ENCODE measurements around the gene TMBIM6.

The TMBIM6 gene

DNA sequence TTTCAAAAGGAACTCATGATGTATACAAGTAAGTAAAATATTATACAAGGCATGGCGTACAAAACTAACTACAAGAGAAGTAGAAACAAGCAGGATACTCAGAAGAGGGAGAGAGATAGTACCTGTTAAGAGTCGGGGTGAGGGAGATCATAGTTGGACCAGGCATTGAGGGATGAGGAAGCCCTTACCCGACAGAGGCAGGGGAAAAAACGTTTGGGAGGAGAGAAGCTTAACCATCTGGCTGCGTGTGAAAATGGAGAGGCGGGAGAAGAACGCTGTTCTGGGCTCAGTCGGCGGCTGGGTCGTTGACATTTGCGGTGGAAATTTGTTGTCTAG, 33.6 kb upstream of the TMBIM6 start:
- no peak for TF ChIP-seq GATA3 (IDR thresholded peaks at IDR 0.05; ENCODE audit: low read depth, low read length)
- TF ChIP-seq GATA2 (IDR thresholded peaks at IDR 0.05; ENCODE audit: low read depth, low read length) = no peak

DNA sequence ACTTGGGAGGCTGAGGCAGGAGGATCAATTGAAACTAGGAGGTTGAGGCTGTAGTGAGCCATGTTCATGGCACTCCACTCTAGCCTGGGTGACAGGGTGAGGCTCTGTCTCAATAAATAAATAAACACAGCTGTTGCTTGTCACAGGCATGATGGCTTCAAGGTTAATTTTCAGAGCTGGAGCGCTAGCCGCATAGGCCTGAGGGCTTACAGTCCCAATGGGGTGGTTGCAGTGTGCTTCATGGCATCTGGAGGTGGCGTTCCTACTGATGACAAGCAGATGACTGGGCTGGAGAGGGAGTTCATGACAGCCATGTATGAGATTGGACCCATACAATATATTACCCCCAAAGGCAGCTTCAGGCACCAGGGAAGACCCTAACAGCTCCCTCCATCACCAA, 32.5 kb upstream of the TMBIM6 start:
- TF ChIP-seq GATA3 (IDR thresholded peaks at IDR 0.05; ENCODE audit: low read depth, low read length) = no peak
- TF ChIP-seq GATA2 (IDR thresholded peaks at IDR 0.05; ENCODE audit: low read depth, low read length) = no peak

GRCh38 chr12:49716553-49716952, 24.8 kb upstream of the TMBIM6 start:
- TF ChIP-seq GATA2 (IDR thresholded peaks at IDR 0.05; ENCODE audit: low read depth, low read length) = no peak
- no peak for TF ChIP-seq GATA3 (IDR thresholded peaks at IDR 0.05; ENCODE audit: low read depth, low read length)

DNA sequence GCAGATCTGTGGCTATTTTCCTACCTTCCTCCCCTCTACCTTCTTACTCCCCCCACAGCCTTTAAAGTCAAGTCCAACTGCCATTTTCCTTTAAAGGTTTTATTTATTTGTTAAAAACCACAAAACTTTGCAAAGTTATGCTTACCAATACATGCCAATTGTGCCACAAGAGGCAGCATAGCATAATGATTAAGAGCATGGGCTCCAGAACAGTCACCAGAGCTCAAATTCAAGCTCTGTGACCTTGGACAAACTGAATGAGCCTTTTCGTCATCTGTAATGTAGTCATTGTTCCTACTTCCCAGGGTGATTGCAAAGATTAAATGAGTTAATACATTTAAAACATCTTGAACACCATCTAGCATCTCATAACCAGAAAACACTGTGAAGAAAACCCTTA, 21.1 kb upstream of the TMBIM6 start:
- TF ChIP-seq GATA2 (IDR thresholded peaks at IDR 0.05; ENCODE audit: low read depth, low read length) (no peak), GATA3 (IDR thresholded peaks at IDR 0.05; ENCODE audit: low read depth, low read length) (no peak)

DNA sequence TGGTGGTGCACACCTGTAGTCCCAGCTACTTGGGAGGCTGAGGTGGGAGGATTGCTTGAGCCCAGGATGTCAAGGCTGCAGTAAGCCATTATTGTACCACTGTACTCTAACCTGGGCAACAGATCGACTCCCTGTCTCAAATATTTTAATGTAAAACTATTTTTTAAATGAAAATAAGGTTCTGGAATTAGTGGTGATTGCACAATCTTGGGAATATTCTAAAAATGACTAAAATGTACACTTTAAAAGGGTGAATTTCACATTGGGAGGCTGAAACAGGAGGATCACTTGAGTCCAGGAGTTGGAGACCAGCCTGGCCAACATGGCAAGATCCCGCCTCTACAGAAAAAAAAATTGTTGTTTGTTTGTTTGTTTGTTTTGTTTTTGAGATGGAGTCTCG, 12.9 kb upstream of the TMBIM6 start:
- no peak for TF ChIP-seq GATA2 (IDR thresholded peaks at IDR 0.05; ENCODE audit: low read depth, low read length)
- TF ChIP-seq GATA3 (IDR thresholded peaks at IDR 0.05; ENCODE audit: low read depth, low read length) = no peak

DNA sequence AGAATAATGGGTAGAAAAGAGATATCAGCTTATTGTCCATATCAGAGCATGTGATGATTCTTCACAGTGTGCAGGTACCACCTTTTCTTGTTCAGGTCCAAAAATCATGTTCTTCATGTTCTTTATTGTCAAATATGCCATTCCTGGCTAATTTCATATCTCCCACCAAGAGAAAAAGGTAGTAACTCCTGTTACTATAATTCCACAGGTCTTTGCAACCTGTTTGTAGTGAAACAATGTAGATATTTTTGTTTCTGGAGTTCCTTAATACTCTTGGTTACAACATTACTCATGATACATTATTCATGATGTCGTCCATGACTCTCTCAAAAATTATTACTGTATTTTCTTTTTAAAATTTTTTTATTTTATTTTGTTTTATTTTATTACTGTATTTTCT, 11.3 kb upstream of the TMBIM6 start:
- no peak for TF ChIP-seq GATA2 (IDR thresholded peaks at IDR 0.05; ENCODE audit: low read depth, low read length)
- no peak for TF ChIP-seq GATA3 (IDR thresholded peaks at IDR 0.05; ENCODE audit: low read depth, low read length)

DNA sequence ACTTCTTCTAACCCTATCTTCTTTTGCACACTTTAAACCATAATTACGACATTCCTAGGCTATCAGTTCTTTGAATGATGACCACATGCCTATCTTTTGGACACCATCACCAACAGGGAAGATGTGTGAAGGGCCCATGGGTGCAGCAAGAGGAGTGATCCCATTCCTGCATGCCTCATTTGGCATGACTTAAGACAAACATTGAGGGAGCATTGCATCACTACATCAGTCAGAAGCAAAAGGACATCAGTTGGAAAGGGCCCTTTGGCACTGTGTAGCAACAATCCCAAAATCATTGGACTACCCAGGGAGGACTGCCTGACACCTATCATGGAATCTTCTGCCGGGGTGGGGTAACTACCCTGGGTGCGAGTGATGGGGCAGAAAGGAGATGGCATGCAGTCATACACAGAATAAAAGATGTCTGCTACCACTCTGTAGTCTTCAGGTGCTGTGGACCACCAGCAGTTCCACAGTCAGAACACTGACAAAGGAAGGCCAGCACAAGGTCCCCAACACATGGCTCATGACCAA, 10.7 kb upstream of the TMBIM6 start:
- no peak for TF ChIP-seq GATA3 (IDR thresholded peaks at IDR 0.05; ENCODE audit: low read depth, low read length)
- TF ChIP-seq GATA2 (IDR thresholded peaks at IDR 0.05; ENCODE audit: low read depth, low read length) = no peak

DNA sequence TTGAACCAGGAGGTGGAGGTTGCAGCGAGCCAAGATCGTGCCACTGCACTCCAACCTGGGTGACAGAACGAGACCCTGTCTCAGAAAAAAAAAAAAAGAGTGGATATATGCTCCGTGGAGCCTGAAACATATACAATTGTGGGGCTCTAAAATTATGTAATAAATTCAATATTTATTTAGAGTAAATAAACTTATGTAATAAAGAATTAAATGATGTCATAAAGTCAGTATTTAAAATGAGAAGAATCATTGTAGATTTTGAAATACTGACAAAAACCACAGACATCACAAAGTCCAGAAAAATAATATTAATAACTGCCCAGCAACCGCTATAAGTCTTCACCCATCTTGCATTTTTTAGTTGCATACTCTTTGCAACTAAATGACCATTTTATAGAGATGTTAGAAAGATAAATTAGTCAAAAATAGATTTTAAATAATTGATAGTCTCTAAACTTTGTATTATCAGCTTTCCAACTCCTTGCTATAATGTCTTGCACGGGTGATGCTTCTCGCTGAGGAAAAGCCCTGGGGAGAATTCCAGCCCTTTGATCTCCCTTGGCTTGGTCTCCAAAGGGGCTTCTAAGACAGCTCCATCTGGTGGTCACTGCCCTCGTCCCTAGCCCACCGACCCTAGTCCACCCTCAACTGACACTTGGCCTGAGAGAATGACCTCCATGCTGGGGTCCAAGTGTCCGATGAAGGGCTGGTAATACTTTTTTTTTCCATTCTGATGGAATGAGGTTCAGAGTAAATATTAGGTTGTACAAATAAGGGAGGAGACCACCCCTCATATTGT, 7.9 kb upstream of the TMBIM6 start:
- no peak for TF ChIP-seq GATA2 (IDR thresholded peaks at IDR 0.05; ENCODE audit: low read depth, low read length)
- TF ChIP-seq GATA3 (IDR thresholded peaks at IDR 0.05; ENCODE audit: low read depth, low read length) = no peak

- TF ChIP-seq GATA3 (IDR thresholded peaks at IDR 0.05; ENCODE audit: low read depth, low read length) = no peak
- no peak for TF ChIP-seq GATA2 (IDR thresholded peaks at IDR 0.05; ENCODE audit: low read depth, low read length)
These were observed 694 bp downstream of the TMBIM6 start for GRCh38 chr12:49741882-49742620.

DNA sequence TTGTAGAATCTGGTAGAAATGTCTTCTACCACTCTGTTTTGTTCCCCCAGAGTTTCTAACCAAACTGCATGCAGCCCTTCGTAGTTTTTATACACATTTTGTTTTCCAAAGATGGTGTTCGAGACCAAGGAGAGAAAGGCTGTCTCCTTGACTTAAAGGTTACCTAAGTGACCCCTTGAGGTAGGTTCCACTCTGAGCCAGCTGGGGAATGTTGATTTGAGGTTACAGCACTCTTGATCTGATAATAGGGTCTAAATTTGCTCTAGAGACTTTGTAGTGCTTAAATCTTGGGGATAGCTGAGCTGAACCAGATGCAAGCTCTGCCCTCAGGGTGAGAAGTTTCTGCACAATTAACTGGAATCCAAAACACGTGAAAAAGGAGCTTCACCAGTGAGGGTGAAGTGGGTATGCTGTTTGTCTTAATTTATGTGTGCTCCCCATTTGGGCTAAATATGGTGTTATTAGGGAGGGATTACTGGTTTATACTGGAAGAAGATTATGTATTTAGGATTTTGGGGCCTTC, 3.1 kb downstream of the TMBIM6 start:
- no peak for TF ChIP-seq GATA2 (IDR thresholded peaks at IDR 0.05; ENCODE audit: low read depth, low read length)
- TF ChIP-seq GATA3 (IDR thresholded peaks at IDR 0.05; ENCODE audit: low read depth, low read length) = no peak

DNA sequence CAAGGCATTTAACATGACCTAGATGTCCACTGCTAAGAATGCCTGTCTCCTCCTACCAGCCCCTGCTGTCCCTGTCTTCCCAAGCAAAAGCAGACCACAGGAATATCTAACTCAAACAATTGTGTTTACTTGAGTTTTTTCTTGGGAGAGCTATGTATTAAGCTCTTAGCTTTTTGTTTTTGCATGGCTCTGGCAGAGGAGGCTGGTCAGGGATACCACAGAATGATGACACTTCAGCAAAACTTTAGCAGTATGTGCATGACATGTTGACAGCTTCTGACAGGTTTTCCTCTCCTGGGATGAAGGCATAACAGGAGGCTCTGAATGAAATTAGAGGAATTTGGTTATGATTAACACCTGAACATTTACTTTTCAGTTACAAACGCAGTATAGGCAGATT, 6.9 kb downstream of the TMBIM6 start:
- no peak for TF ChIP-seq GATA2 (IDR thresholded peaks at IDR 0.05; ENCODE audit: low read depth, low read length)
- TF ChIP-seq GATA3 (IDR thresholded peaks at IDR 0.05; ENCODE audit: low read depth, low read length) = no peak

DNA sequence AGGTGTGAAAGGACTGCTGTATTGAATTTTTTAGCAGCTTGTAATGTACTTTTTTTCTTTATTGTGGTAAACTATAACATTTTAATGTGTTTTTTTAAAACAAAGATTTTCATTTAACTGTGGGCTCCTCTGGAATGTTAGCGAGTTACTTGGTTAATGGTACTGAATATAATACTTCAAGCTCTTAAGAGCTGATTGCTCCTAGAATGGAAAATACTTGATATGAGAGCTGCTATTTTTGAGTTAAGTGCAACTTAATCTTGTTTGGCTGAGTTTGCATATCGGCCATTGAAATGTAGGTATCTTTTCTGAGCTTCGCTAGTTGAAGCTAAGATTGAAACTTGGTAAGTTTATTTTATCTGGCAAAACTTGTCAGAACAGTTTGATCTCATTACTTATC, 7.4 kb downstream of the TMBIM6 start:
- TF ChIP-seq GATA2 (IDR thresholded peaks at IDR 0.05; ENCODE audit: low read depth, low read length) (no peak), GATA3 (IDR thresholded peaks at IDR 0.05; ENCODE audit: low read depth, low read length) (no peak)

DNA sequence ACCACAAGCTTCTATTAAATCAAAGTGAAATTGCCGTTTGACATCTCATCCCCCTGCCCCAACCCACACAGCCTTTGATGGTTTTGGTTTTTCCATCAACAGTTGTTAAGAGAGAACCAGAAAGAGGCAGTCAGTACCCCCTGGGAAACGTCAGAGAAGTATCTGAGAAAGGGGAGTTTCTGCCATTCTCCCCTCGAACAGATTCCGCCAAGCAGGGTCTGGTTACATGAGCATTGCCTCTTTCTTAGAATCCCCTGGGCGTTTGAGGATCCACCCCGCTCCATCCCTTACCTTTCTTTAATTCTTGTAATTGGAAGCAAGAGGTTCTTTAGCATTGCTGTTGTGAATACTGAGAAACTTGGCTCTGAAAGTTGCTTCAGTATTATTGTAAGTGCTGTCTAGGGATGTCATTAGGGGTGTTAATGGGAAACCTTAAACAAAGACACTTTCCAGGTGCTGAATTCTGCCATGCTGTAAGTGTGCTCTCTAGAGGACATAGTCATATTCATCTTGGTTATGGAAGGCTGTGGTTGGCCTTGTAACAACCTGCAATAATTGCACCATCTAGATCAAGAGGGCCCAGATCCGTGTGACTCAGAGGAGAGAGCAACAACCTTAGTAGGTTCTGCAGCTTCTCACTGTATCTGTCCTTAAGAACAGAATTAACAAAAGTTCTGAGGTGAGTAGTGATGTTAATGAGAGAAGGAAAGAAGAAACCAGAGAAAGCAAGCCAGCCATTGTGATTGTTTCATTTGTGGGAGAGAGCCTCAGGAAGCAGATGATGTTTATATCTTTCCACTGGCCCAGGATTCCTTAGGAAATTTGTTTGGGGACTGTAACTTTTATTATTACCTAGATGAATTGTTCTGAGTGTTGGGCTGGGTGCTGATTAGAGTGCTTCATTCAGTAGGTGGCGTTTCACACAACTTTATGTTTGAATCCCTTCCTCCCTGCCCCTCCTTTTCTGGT, 9.0 kb downstream of the TMBIM6 start:
- no peak for TF ChIP-seq GATA3 (IDR thresholded peaks at IDR 0.05; ENCODE audit: low read depth, low read length)
- TF ChIP-seq GATA2 (IDR thresholded peaks at IDR 0.05; ENCODE audit: low read depth, low read length) = no peak

- TF ChIP-seq GATA2 (IDR thresholded peaks at IDR 0.05; ENCODE audit: low read depth, low read length) = no peak
- no peak for TF ChIP-seq GATA3 (IDR thresholded peaks at IDR 0.05; ENCODE audit: low read depth, low read length)
These were observed 9.6 kb downstream of the TMBIM6 start for GRCh38 chr12:49750996-49751393.

Data from SH-SY5Y (cell line).